Adipose tissue (tissue), 3 donors: ENCODE measurements around the gene SNCG. TPM values are rescaled to one million over a fixed set of nuclear protein-coding genes. Genes with fewer than 3 reads are reported as not detected.
"Not testable (repeated sequence)": the region's sequence is repeated elsewhere in the genome, so short reads cannot be mapped to it uniquely, and the experiment has no call there.

Experiments used
- H3K27ac ChIP-seq: one replicate; pipeline ENCODE4 v1.5.1; 2013; ENCODE audit warnings: low read depth, low read length
- WGBS, 3 donors: extraction: QIAGEN DNeasy Blood & Tissue Kit; methylation state at CpG; one replicate each; pipeline ENCODE4 v1.1.7; 2013; 5-methylcytosine and 5-hydroxymethylcytosine counted together
- polyA plus RNA-seq, 3 donors: library from polyadenylated mRNA; stranded (reverse); fragments of 200-250 nt; gene quantifications; one replicate each; pipeline ENCODE4 v1.2.3, GENCODE V29; 2013
- donor health status: healthy with polysubstance abuse.
- donor health status: Bipolar disorder and iron deficiency.
- donor health status: healthy.

SNCG gene
- polyA plus RNA-seq, 3 donors = 7.0 to 142 (median 100) TPM

GRCh38 chr10:86999802-87000403, 41.5 kb downstream of the SNCG start:
- 54 to 81% (median 63%) methylated on average over 6 of the region's 6 CpGs for WGBS, 3 donors
- not testable (repeated sequence) for H3K27ac ChIP-seq

GRCh38 chr10:87000491-87000890, 42.1 kb downstream of the SNCG start:
- H3K27ac ChIP-seq = no peak overlapping the region
- 71 to 81% (median 75%) methylated on average over 3 of the region's 3 CpGs for WGBS, 3 donors

- WGBS, 3 donors = 0 to 50% (median 33%) methylated on average over 1 of the region's 1 CpG
- not testable (repeated sequence) for H3K27ac ChIP-seq
Measured at GRCh38 chr10:87007124-87007523, 48.7 kb downstream of the SNCG start.

- H3K27ac ChIP-seq = not testable (repeated sequence)
- 63 to 96% (median 89%) methylated on average over 4 to 6 of the region's 6 CpGs for WGBS, 3 donors
Measured at GRCh38 chr10:87007674-87008073, 49.3 kb downstream of the SNCG start.

GRCh38 chr10:87008303-87008702, 49.9 kb downstream of the SNCG start:
- WGBS, 3 donors = 92 to 98% (median 96%) methylated on average over 7 of the region's 7 CpGs
- H3K27ac ChIP-seq = not testable (repeated sequence)

GRCh38 chr10:87009134-87009696, 50.8 kb downstream of the SNCG start:
- WGBS, 3 donors = 65 to 89% (median 81%) methylated on average over 13 to 18 of the region's 18 CpGs
- H3K27ac ChIP-seq = not testable (repeated sequence)

Other genes with a start within 250 kb of the SNCG start
- gene BMPR1A, start 202.0 kb upstream of the SNCG start, polyA plus RNA-seq = 10 to 100 TPM in 2 of 3 donors, 1 to 10 TPM in 1; 6.5 to 12.8 (median 12.3) TPM
- gene MMRN2, start 984 bp upstream of the SNCG start, polyA plus RNA-seq = 10 to 100 TPM in 2 of 3 donors, 1 to 10 TPM in 1; 6.1 to 56.1 (median 22.4) TPM
- 1,000 to 10,000 TPM in 2 of 3 donors, 100 to 1,000 TPM in 1; 135 to 2,071 (median 1,031) TPM for gene ADIRF, start 9.9 kb downstream of the SNCG start, polyA plus RNA-seq
- gene FAM25A, start 61.7 kb downstream of the SNCG start, polyA plus RNA-seq = not detected
- gene GLUD1, start 136.2 kb downstream of the SNCG start, polyA plus RNA-seq = 10 to 100 TPM; 44.9 to 83.7 (median 69.8) TPM
- gene SHLD2, start 136.6 kb downstream of the SNCG start, polyA plus RNA-seq = 10 to 100 TPM in 2 of 3 donors, 1 to 10 TPM in 1; 9.0 to 21.7 (median 15.0) TPM